Heart left ventricle (tissue), 16 donors: ENCODE measurements around the gene TTC33. TPM values are rescaled to one million over a fixed set of nuclear protein-coding genes. Genes with fewer than 3 reads are reported as not detected.

ENCODE experiments used
- ATAC-seq, 4 donors: fragments of 200-7000 bp; cut with Tn5 transposase; one replicate each; pipeline ENCODE4 v1.9.1; 2020 to 2022; ENCODE audit warnings: moderate library complexity in 4 of 4, mild to moderate bottlenecking in 3 of 4, moderate number of reproducible peaks in 1 of 4
- DNase-seq, 5 donors: peaks; one replicate each; pipeline ENCODE4 v3.0.0-alpha.2; 2020
- H3K27ac ChIP-seq, 12 donors: fragments of 200-600 bp; sonication (generic) in 4 of 12; one replicate each; pipeline versions ENCODE4 v1.5.0 to v1.8.0; 2016 to 2022; ENCODE audit warnings: mild to moderate bottlenecking in 2 of 12
- H3K27me3 ChIP-seq, 9 donors: fragments of 200-600 bp; sonication (generic) in 2 of 9; one replicate each; pipeline versions ENCODE4 v1.5.1 to v1.8.0; 2016 to 2022; ENCODE audit warnings: mild to moderate bottlenecking in 3 of 9
- H3K36me3 ChIP-seq, 9 donors: fragments of 200-600 bp; sonication (generic) in 2 of 9; one replicate each; pipeline versions ENCODE4 v1.5.0 to v1.8.0; 2018 to 2022; ENCODE audit warnings: mild to moderate bottlenecking in 2 of 9
- H3K4me1 ChIP-seq, 12 donors: fragments of 200-600 bp; sonication (generic) in 4 of 12; one replicate each; pipeline versions ENCODE4 v1.5.0 to v1.8.0; 2016 to 2022; ENCODE audit warnings: mild to moderate bottlenecking in 3 of 12
- H3K4me3 ChIP-seq, 12 donors: fragments of 200-600 bp; sonication (generic) in 4 of 12; one replicate each; pipeline versions ENCODE4 v1.5.0 to v1.8.0; 2017 to 2022; ENCODE audit warnings: mild to moderate bottlenecking in 9 of 12, moderate library complexity in 4 of 12
- H3K9me3 ChIP-seq, 12 donors: fragments of 200-600 bp; sonication (generic) in 4 of 12; one replicate each; pipeline versions ENCODE4 v1.5.0 to v1.8.0; 2016 to 2022; ENCODE audit warnings: mild to moderate bottlenecking in 1 of 12
- POLR2A ChIP-seq, 2 donors: fragments of 450-650 bp; IDR thresholded peaks; one replicate each; pipeline ENCODE4 v1.6.1; 2017; ENCODE audit warnings: antibody characterized with exemption in 2 of 2, mild to moderate bottlenecking in 2 of 2, moderate library complexity in 2 of 2
- WGBS, 4 donors: extraction: QIAGEN DNeasy Blood & Tissue Kit in 2 of 4; methylation state at CpG; one replicate each; pipeline versions ENCODE4 v1.1.5 to v1.1.7; 2013 to 2018; 5-methylcytosine and 5-hydroxymethylcytosine counted together
- intact Hi-C, 10 donors: fragments of 100-400 bp; cut with DNase I; formaldehyde crosslinking; loops; one replicate each; pipeline versions ENCODE4 v1.11.1 to v1.14.2; 2022
- polyA plus RNA-seq, 2 donors: library from polyadenylated mRNA; stranded (reverse); fragments of 200-250 nt; gene quantifications; one replicate each; pipeline ENCODE4 v1.2.3, GENCODE V29; 2013
- total RNA-seq, 9 donors: library from RNA; depleted of rRNA in 2 of 9; stranded (reverse); fragments of >200 nt in 2 of 9; fragmentation: NEBNext Ultra II Directional in 3 of 9; extraction: Animal tissue kit (Norgen Biotek cat#: 25700) in 3 of 9; gene quantifications; one replicate each; pipeline versions ENCODE4 v1.1.0 to v1.2.4, GENCODE V29; 2016 to 2023
- TF ChIP-seq, protein P1 (sequence below), 12 donors: fragments of 200-600 bp; sonication (generic) in 4 of 12; IDR thresholded peaks; one replicate each; pipeline versions ENCODE4 v1.5.0 to v1.8.0; 2018 to 2022; ENCODE audit warnings: antibody characterized with exemption in 12 of 12, mild to moderate bottlenecking in 5 of 12
- donor health status: ischemic (EF 13 %, LVEDD 7.1; RV severe dilation, severe dysfunction).
- donor health status: healthy with polysubstance abuse.
- donor health status: DM: no; HTN: yes; CAD: no.
- donor health status: DM: no; HTN: no; CAD: no.
- donor health status: ischemic (EF 25% LVEDD 6.9; RV normal size, moderate dysfunction).
- donor health status: ischemic (EF 25% LVEDD 5.7; RV mildly dilated, moderate dysfunction).
- donor health status: healthy.
- donor health status: DM: yes; HTN: yes; CAD: no.
- donor health status: ischemic (EF 35%, LVEDD 5.7; RV mildly dilated, moderate dysfunction).
- donor health status: nonischemic (EF 11% LVEDD 7.7; RV severe dilation, severe dysfunction).
- donor health status: DM: yes; HTN: yes; CAD: no.
- donor health status: PGD.
- donor health status: ischemic (EF 29% LVEDD 5.4; RV normal size, mild dysfunction).
- donor health status: nonischemic (EF 23%, LVEDD 6.1; RV moderate dilation, normal function).

TTC33 gene
- total and polyA plus RNA-seq, 11 donors: 5.6 to 20.0 (median 14.2) TPM

DNA sequence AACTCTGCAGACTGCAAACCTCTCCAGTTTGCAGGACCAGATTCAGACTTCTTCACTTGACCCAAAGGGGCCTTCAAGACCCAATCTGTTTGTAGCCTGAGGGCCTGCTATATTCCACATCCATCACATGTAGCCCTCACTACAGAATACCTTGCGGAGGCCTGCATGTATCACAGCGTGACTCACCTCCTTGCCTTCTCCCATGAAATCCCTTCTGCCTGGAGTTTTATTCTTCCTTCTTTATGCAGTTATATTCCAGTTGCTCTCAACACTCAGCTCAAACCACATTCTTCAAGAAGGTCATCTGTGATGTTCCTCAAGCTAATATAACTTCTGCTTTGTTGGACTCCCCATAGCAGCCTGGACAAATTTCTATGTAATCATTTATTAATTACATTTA, 274.5 kb downstream of the TTC33 start:
- no peaks in the 10 kb centered on the region for H3K27me3 ChIP-seq
- DNase-seq: no peak
- no peak for ATAC-seq
- TF ChIP-seq, protein P1, sequence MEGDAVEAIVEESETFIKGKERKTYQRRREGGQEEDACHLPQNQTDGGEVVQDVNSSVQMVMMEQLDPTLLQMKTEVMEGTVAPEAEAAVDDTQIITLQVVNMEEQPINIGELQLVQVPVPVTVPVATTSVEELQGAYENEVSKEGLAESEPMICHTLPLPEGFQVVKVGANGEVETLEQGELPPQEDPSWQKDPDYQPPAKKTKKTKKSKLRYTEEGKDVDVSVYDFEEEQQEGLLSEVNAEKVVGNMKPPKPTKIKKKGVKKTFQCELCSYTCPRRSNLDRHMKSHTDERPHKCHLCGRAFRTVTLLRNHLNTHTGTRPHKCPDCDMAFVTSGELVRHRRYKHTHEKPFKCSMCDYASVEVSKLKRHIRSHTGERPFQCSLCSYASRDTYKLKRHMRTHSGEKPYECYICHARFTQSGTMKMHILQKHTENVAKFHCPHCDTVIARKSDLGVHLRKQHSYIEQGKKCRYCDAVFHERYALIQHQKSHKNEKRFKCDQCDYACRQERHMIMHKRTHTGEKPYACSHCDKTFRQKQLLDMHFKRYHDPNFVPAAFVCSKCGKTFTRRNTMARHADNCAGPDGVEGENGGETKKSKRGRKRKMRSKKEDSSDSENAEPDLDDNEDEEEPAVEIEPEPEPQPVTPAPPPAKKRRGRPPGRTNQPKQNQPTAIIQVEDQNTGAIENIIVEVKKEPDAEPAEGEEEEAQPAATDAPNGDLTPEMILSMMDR (IDR thresholded peaks at IDR 0.05): no peak
- no peak for TF ChIP-seq POLR2A (IDR thresholded peaks at IDR 0.05)
- H3K4me1 ChIP-seq: peaks cover 0 to 26% (median 0%) of the 10 kb centered on the region in 12 donors
- no peaks in the 10 kb centered on the region for H3K36me3 ChIP-seq
- H3K4me3 ChIP-seq: no peak overlapping the region
- peaks cover 0 to 11% (median 2%) of the 10 kb centered on the region in 12 donors for H3K9me3 ChIP-seq
- no peak overlapping the region for H3K27ac ChIP-seq
- WGBS, 4 donors: 96 to 98% (median 96%) methylated on average over 2 of the region's 2 CpGs
- intact Hi-C loops: no loop called here

DNA sequence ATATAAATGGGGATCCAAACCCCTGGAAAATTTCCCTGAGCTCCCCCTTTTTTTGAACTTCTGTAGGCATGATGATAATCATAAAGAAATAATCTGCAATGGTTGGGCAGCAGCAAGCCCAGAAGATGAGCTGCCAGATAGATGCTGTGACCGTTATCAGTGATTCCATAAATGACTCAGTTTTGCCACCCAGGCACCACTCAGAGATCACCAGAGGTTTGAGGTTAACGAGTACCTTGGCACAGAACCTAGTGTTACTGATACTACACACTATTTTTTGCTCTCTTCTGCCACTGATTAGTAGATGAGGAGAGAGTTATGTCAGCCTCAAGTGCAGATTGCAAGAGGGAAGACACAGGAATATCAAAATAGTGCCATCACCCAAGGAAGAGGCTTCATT, 275.4 kb downstream of the TTC33 start:
- peaks cover 0 to 11% (median 2%) of the 10 kb centered on the region in 12 donors for H3K9me3 ChIP-seq
- H3K4me1 ChIP-seq: peaks cover 0 to 19% (median 0%) of the 10 kb centered on the region in 12 donors
- TF ChIP-seq, protein P1 (IDR thresholded peaks at IDR 0.05): no peak
- no peak for TF ChIP-seq POLR2A (IDR thresholded peaks at IDR 0.05)
- H3K36me3 ChIP-seq: no peaks in the 10 kb centered on the region
- H3K27me3 ChIP-seq: no peaks in the 10 kb centered on the region
- intact Hi-C loops: no loop called here
- ATAC-seq (no peak), DNase-seq (no peak)
- H3K4me3 ChIP-seq: no peak overlapping the region
- H3K27ac ChIP-seq: no peak overlapping the region
- WGBS, 4 donors: 71 to 72% (median 72%) methylated on average over 2 of the region's 2 CpGs

DNA sequence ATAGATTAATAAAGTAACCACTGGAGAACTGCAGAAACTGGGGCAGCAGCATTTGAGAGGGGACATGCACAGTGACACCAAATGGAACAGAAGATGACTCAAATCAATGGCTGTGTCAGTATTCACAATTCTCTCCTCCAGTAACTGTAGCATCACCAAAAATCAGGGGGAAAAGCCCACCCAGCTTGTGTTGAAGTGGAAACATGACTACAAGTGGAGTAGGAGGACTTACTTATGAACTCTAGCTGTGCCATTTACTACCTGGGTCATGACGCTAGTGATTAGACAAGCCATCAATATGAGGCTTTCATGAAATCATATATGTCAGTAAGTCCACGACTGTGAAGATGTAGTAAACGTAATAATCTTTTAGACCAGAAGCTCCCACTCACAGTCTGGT, 275.8 kb downstream of the TTC33 start:
- peaks cover 0 to 15% (median 0%) of the 10 kb centered on the region in 12 donors for H3K4me1 ChIP-seq
- H3K27ac ChIP-seq: no peak overlapping the region
- ATAC-seq: no peak
- H3K4me3 ChIP-seq: no peak overlapping the region
- no peak for DNase-seq
- peaks cover 0 to 11% (median 2%) of the 10 kb centered on the region in 12 donors for H3K9me3 ChIP-seq
- intact Hi-C loops: no loop called here
- no peaks in the 10 kb centered on the region for H3K36me3 ChIP-seq
- no peaks in the 10 kb centered on the region for H3K27me3 ChIP-seq
- WGBS, 4 donors: 49 to 51% (median 50%) methylated on average over 3 of the region's 3 CpGs
- TF ChIP-seq, protein P1 (IDR thresholded peaks at IDR 0.05): no peak
- TF ChIP-seq POLR2A (IDR thresholded peaks at IDR 0.05): no peak

DNA sequence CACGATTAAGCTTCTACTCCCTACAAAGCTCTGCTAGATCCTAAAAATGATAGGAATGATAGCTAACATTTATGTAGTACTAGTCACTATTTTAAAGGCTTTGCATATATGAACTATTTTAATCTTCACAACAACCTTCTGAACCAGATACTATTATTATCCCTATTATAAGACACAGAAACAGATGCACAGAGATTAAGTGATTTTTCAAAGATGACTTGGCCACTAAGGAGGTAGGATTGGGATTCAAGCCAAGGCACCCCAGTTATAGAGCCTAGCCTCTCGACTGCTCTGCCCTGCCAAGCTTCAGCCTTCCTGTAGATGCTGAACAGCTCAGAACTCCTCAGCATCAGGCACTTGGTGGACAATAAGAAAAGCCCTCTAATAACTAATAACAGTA, 277.0 kb downstream of the TTC33 start:
- no peaks in the 10 kb centered on the region for H3K36me3 ChIP-seq
- 78 to 88% (median 83%) methylated on average over 2 of the region's 2 CpGs for WGBS, 4 donors
- H3K27ac ChIP-seq: no peak overlapping the region
- H3K9me3 ChIP-seq: peaks cover 0 to 10% (median 2%) of the 10 kb centered on the region in 12 donors
- no peak for TF ChIP-seq POLR2A (IDR thresholded peaks at IDR 0.05)
- TF ChIP-seq, protein P1 (IDR thresholded peaks at IDR 0.05): no peak
- intact Hi-C loops: no loop called here
- no peak overlapping the region for H3K4me3 ChIP-seq
- DNase-seq (no peak), ATAC-seq (no peak)
- peaks cover 0 to 4% (median 0%) of the 10 kb centered on the region in 12 donors for H3K4me1 ChIP-seq
- H3K27me3 ChIP-seq: no peaks in the 10 kb centered on the region
